Sigmoid colon (tissue), 7 donors: ENCODE data around the gene PLEKHA7. TPM values are rescaled to one million over a fixed set of nuclear protein-coding genes. Genes with fewer than 3 reads are reported as not detected.

Experiments used
- DNase-seq: peaks from one replicate; pipeline ENCODE4 v3.0.0-alpha.2; 2019
- H3K27ac ChIP-seq, 4 donors: fragments of 200-600 bp; sonication (generic); one replicate each; pipeline ENCODE4 v1.5.1; 2016 to 2019; ENCODE audit warnings: mild to moderate bottlenecking in 1 of 4
- H3K27me3 ChIP-seq, 3 donors: fragments of 200-600 bp; sonication (generic); one replicate each; pipeline ENCODE4 v1.5.1; 2019; ENCODE audit warnings: mild to moderate bottlenecking in 1 of 3
- H3K36me3 ChIP-seq, 4 donors: fragments of 200-600 bp; sonication (generic); one replicate each; pipeline ENCODE4 v1.5.1; 2016 to 2019
- H3K4me1 ChIP-seq, 4 donors: fragments of 200-600 bp; sonication (generic); one replicate each; pipeline ENCODE4 v1.5.1; 2017 to 2019
- H3K4me3 ChIP-seq, 4 donors: fragments of 200-600 bp; sonication (generic); one replicate each; pipeline ENCODE4 v1.5.1; 2017 to 2019; ENCODE audit warnings: mild to moderate bottlenecking in 2 of 4, moderate library complexity in 1 of 4
- H3K9me3 ChIP-seq, 4 donors: fragments of 200-600 bp in 3 of 4; sonication (generic) in 3 of 4; one replicate each; pipeline versions ENCODE4 v1.5.1 to v1.6.1; 2013 to 2019
- CTCF ChIP-seq, 4 experiments: fragments of 450-650 bp in 3 of 4; fragments of 200-600 bp in 1 of 4; IDR thresholded peaks; one replicate each; pipeline ENCODE4 v1.5.1; 2016 to 2019; ENCODE audit warnings: antibody characterized with exemption in 4 of 4, mild to moderate bottlenecking in 3 of 4, moderate library complexity in 2 of 4
- EP300 ChIP-seq, 4 donors: sonication (generic); formaldehyde crosslinking; IDR thresholded peaks; one replicate each; pipeline ENCODE4 v1.6.1; 2017; ENCODE audit warnings: antibody characterized with exemption in 4 of 4
- POLR2A ChIP-seq, 2 donors: fragments of 450-650 bp; IDR thresholded peaks; one replicate each; pipeline ENCODE4 v1.6.1; 2016; ENCODE audit warnings: antibody characterized with exemption in 2 of 2, mild to moderate bottlenecking in 2 of 2, moderate library complexity in 2 of 2
- POLR2AphosphoS5 ChIP-seq, 4 donors: sonication (generic); formaldehyde crosslinking; IDR thresholded peaks; one replicate each; pipeline ENCODE4 v1.6.1; 2017; ENCODE audit warnings: antibody characterized with exemption in 4 of 4
- WGBS, 2 donors: extraction: QIAGEN DNeasy Blood & Tissue Kit; methylation state at CpG; one replicate each; pipeline ENCODE4 v1.1.7; 2013; 5-methylcytosine and 5-hydroxymethylcytosine counted together
- intact Hi-C: fragments of 100-400 bp; cut with DNase I; formaldehyde crosslinking; loops from one replicate; pipeline ENCODE4 v1.15.1; 2023
- polyA plus RNA-seq, 3 donors: library from polyadenylated mRNA; stranded (reverse); fragments of 200-250 nt; gene quantifications; one replicate each; pipeline ENCODE4 v1.2.3, GENCODE V29; 2013
- total RNA-seq, 4 donors: library from RNA; depleted of rRNA; stranded (reverse); fragments of >200 nt; gene quantifications; one replicate each; pipeline ENCODE4 v1.1.0, GENCODE V29; 2016
- donor health status: healthy with polysubstance abuse.
- donor health status: Bipolar disorder and iron deficiency.
- donor health status: healthy.

PLEKHA7 gene
- total and polyA plus RNA-seq, 7 donors, result 2.9 to 45.3 (median 10.2) TPM

- DNase-seq, result peak; percentile 19
- no peaks in the 10 kb centered on the region for H3K36me3 ChIP-seq
- intact Hi-C loops, result no loop called here
- no peak for TF ChIP-seq POLR2AphosphoS5 (IDR thresholded peaks at IDR 0.05)
- no peak for TF ChIP-seq CTCF (IDR thresholded peaks at IDR 0.05)
- TF ChIP-seq EP300 (IDR thresholded peaks at IDR 0.05), result no peak
- H3K27ac ChIP-seq, result no peak overlapping the region
- WGBS, 2 donors, result 90 to 93% methylated on average over 7 of the region's 7 CpGs
- H3K27me3 ChIP-seq, result no peaks in the 10 kb centered on the region
- H3K9me3 ChIP-seq, result no peaks in the 10 kb centered on the region
- H3K4me3 ChIP-seq, result no peak overlapping the region
- peaks cover 0 to 12% (median 3%) of the 10 kb centered on the region in 4 donors for H3K4me1 ChIP-seq
These were observed 227.0 kb downstream of the PLEKHA7 start for GRCh38 chr11:16787035-16787742.

GRCh38 chr11:16786131-16786530 lies 228.1 kb downstream of the PLEKHA7 start:
- Histone ChIP-seq H3K27ac (no peak overlapping the region), H3K4me1 (peaks cover 0 to 2% (median 1%) of the 10 kb centered on the region in 4 donors), H3K4me3 (no peak overlapping the region), H3K9me3 (no peaks in the 10 kb centered on the region), H3K27me3 (no peaks in the 10 kb centered on the region), H3K36me3 (no peaks in the 10 kb centered on the region)
- intact Hi-C loops, result no loop called here
- WGBS, 2 donors, result 27 to 75% methylated on average over 6 of the region's 6 CpGs
- DNase-seq, result peak; percentile 22
- TF ChIP-seq POLR2A (IDR thresholded peaks at IDR 0.05) (no peak), EP300 (IDR thresholded peaks at IDR 0.05) (no peak), POLR2AphosphoS5 (IDR thresholded peaks at IDR 0.05) (no peak), CTCF (IDR thresholded peaks at IDR 0.05) (no peak)

- no peaks in the 10 kb centered on the region for H3K4me1 ChIP-seq
- no peaks in the 10 kb centered on the region for H3K27me3 ChIP-seq
- intact Hi-C loops, result no loop called here
- no peaks in the 10 kb centered on the region for H3K36me3 ChIP-seq
- peak; percentile 82 for DNase-seq
- H3K9me3 ChIP-seq, result no peaks in the 10 kb centered on the region
- TF ChIP-seq CTCF (IDR thresholded peaks at IDR 0.05) (peak; percentile 54 to 80 (median 73)), POLR2A (IDR thresholded peaks at IDR 0.05) (no peak)
- 59 to 65% methylated on average over 7 of the region's 7 CpGs for WGBS, 2 donors
- no peak overlapping the region for H3K27ac ChIP-seq
- H3K4me3 ChIP-seq, result no peak overlapping the region
These were observed 228.6 kb downstream of the PLEKHA7 start for GRCh38 chr11:16785520-16786128.

- Histone ChIP-seq H3K36me3 (no peaks in the 10 kb centered on the region), H3K4me3 (no peak overlapping the region), H3K27me3 (no peaks in the 10 kb centered on the region), H3K27ac (no peak overlapping the region), H3K4me1 (no peaks in the 10 kb centered on the region), H3K9me3 (no peaks in the 10 kb centered on the region)
- no peak for DNase-seq
- WGBS, 2 donors, result 92 to 93% methylated on average over 2 of the region's 2 CpGs
- intact Hi-C loops, result no loop called here
- TF ChIP-seq POLR2A (IDR thresholded peaks at IDR 0.05) (no peak), POLR2AphosphoS5 (IDR thresholded peaks at IDR 0.05) (no peak), CTCF (IDR thresholded peaks at IDR 0.05) (no peak), EP300 (IDR thresholded peaks at IDR 0.05) (no peak)
These were observed 229.5 kb downstream of the PLEKHA7 start for GRCh38 chr11:16784666-16785065.
